KOPT-K1 (cell line): ENCODE results near the gene MICAL3.
"Not testable (repeated sequence)": the region's sequence is repeated elsewhere in the genome, so short reads cannot be mapped to it uniquely, and the experiment has no call there.

Source experiments
- H3K27ac ChIP-seq: fragments of 200-600 bp; sonication (generic); 2 replicates; pipeline ENCODE4 v1.5.1; 2016; ENCODE audit warnings: antibody characterized with exemption, mild to moderate bottlenecking, low read depth, low read length; ENCODE audit not compliant: poor library complexity, severe bottlenecking
- H3K36me3 ChIP-seq: fragments of 200-600 bp; sonication (generic); 2 replicates; pipeline ENCODE4 v1.5.1; 2017; ENCODE audit warnings: antibody characterized with exemption, mild to moderate bottlenecking, low read length, moderate library complexity; ENCODE audit not compliant: insufficient read depth
- H3K9me3 ChIP-seq: fragments of 200-600 bp; sonication (generic); 2 replicates; pipeline ENCODE4 v1.5.1; 2017; ENCODE audit warnings: antibody characterized with exemption, low read length, mild to moderate bottlenecking; ENCODE audit not compliant: insufficient read depth, poor library complexity, severe bottlenecking

Gene MICAL3

GRCh38 chr22:17941471-17942406 is 82.6 kb downstream of the MICAL3 start:
- no peaks in the 10 kb centered on the region for H3K9me3 ChIP-seq
- no peak overlapping the region for H3K27ac ChIP-seq
- H3K36me3 ChIP-seq, result no peaks in the 10 kb centered on the region

DNA sequence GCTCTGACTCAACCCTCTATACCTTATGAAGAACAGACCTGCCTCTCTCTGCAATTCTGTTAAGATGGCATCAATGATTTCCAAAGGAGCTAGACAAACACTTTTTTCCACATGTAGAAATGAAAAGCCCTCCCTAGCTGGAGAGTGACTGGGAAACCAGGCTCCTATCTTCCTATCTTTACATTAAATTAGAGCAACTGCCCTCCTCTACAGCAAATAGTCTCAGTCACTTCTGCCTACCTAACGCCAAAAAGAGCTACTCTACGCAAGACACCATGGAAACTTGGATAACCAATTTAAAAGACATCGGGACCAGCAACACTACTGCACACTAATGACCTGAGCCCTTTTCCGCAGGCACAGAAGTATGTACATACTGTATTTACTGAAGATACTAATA is 84.8 kb downstream of the MICAL3 start:
- Histone ChIP-seq H3K27ac (no peak overlapping the region), H3K9me3 (no peaks in the 10 kb centered on the region), H3K36me3 (no peaks in the 10 kb centered on the region)

GRCh38 chr22:17939011-17939410 is 85.3 kb downstream of the MICAL3 start:
- H3K27ac ChIP-seq, result no peak overlapping the region
- no peaks in the 10 kb centered on the region for H3K9me3 ChIP-seq
- no peaks in the 10 kb centered on the region for H3K36me3 ChIP-seq

DNA sequence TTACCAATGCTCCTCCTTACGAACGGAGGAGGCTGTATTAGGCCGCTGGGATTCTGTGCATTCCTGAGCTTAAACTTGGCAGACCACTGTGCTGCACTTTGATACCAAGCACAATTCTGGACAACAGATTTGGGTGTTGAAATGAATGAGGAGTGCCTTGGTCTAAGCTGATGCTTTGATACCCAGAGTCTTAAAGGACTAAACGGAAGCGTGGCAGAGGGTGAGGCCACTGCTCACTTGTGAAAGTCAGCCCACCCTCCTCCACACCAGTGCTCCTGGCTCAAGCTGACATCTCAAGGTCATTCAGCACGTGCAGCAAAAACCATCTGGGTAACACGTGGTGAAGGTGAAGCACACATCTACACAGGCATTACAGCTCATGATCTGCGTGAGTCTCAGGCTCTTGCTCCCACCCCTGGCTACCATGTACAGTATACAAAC is 85.9 kb downstream of the MICAL3 start:
- Histone ChIP-seq H3K36me3 (no peaks in the 10 kb centered on the region), H3K27ac (no peak overlapping the region), H3K9me3 (no peaks in the 10 kb centered on the region)

- not testable (repeated sequence) for H3K27ac ChIP-seq, H3K9me3 ChIP-seq, H3K36me3 ChIP-seq
These were observed 91.9 kb downstream of the MICAL3 start for GRCh38 chr22:17932457-17932856.

- Histone ChIP-seq H3K27ac (no peak overlapping the region), H3K9me3 (no peaks in the 10 kb centered on the region), H3K36me3 (no peaks in the 10 kb centered on the region)
These were observed 92.9 kb downstream of the MICAL3 start for GRCh38 chr22:17931400-17931825.

GRCh38 chr22:17930455-17931313 is 93.7 kb downstream of the MICAL3 start:
- H3K9me3 ChIP-seq, result no peaks in the 10 kb centered on the region
- H3K36me3 ChIP-seq, result no peaks in the 10 kb centered on the region
- H3K27ac ChIP-seq, result no peak overlapping the region

DNA sequence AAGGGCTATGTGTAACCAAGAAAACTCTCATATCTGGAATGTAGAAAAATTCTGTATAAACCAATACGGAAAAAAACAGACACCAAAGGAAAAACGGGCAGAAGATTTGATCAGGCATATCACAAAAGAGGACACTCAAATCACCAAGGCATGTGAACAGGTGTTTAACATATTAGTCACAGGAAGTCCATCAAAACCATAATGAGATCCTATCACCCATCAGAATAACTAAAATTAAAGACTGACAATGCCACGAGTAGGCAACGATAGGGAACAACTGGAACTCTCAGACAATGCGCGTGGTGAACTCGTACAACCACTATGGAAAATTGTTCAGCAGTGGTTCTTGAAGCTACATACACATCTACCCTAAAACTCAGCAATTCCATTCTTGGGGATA is 94.5 kb downstream of the MICAL3 start:
- no peaks in the 10 kb centered on the region for H3K9me3 ChIP-seq
- no peaks in the 10 kb centered on the region for H3K36me3 ChIP-seq
- H3K27ac ChIP-seq, result no peak overlapping the region

GRCh38 chr22:17928391-17928790 is 96.0 kb downstream of the MICAL3 start:
- Histone ChIP-seq H3K27ac (no peak overlapping the region), H3K9me3 (no peaks in the 10 kb centered on the region), H3K36me3 (no peaks in the 10 kb centered on the region)

DNA sequence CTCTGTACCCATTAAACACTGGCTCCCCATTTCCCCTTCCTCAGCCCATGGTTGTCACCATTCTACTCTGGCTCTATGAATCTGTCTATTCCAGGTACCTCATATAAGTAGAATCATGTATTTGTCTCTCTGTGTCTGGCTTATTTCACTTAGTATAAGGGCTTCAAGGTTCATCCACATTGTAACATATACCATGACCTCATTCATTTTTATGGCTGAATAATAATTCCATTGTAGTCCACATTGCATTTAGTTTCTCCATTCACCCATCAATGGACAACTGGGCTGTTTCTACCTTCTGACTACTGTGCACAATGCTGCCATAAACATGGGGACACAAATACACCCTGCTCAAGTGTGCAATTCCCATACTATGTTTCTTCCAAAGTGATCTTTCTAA is 97.3 kb downstream of the MICAL3 start:
- no peak overlapping the region for H3K27ac ChIP-seq
- no peaks in the 10 kb centered on the region for H3K36me3 ChIP-seq
- H3K9me3 ChIP-seq, result no peaks in the 10 kb centered on the region

GRCh38 chr22:17926516-17926915 is 97.8 kb downstream of the MICAL3 start:
- Histone ChIP-seq H3K9me3 (no peaks in the 10 kb centered on the region), H3K36me3 (no peaks in the 10 kb centered on the region), H3K27ac (no peak overlapping the region)

DNA sequence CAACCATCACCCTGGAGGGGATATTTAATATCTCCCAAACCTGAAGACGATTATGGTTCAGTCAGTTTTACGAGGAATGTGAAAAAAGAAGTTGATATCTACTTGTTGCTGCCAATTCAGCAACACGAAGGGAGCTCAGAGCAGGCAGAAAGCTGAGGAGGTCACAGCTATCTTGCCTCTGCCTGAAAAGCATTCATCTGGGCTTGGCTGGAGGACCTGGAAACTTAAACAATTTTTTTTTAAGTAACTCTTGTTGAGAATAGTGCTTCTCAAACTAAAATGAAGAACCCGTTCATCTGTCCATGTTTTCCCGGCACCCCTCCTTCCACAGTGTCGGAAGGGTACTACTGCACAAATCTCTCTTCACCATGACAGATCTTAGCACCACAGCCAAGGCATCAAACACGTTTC is 98.9 kb downstream of the MICAL3 start:
- H3K36me3 ChIP-seq, result no peaks in the 10 kb centered on the region
- no peak overlapping the region for H3K27ac ChIP-seq
- H3K9me3 ChIP-seq, result no peaks in the 10 kb centered on the region

DNA sequence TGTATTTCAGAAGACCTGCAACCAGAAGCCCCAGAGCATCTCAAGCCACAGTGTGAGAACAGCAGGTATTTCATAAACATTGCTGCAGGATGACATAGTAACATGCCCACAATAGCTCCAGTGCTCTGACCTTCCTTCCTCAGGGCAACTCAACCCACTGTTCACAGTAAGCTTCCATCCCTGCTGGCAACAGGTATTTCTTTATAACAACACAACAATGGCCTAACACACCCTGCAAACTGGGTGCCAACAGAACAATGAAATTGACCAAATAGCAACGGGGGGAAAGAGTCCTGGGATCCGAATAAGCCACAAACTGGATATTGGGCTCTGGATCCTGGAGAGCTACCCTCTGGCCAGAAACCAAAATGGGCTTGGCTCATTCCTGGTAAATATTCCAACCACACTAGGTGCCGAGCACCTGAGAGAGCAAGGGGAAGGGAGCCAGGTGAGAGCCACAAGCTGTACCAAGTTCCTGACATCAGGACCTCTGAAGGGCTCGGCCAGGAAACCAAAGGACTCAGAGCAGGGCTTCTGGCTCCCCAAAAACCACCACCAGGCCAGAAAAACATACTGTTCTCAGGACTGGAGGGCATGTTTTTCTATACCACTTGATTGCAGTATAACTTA is 99.5 kb downstream of the MICAL3 start:
- no peaks in the 10 kb centered on the region for H3K9me3 ChIP-seq
- no peak overlapping the region for H3K27ac ChIP-seq
- no peaks in the 10 kb centered on the region for H3K36me3 ChIP-seq

DNA sequence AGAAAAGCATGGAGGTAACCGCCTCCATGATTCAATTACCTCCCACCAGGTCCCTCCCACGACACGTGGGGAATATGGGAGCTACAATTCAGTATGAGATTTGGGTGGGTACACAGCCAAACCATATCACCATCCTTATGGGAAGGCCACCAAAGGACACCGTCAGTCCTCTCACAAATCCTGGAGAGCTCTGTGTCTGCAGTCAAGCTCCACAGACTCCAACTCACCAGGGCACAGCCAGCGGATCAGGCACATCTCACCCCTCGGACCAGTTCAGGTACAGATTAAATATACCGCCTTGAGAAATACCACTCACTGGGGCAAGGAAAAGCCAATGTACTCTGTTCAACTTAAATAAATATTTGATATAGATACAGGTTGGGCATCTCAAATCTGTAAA is 100.3 kb downstream of the MICAL3 start:
- no peak overlapping the region for H3K27ac ChIP-seq
- no peaks in the 10 kb centered on the region for H3K9me3 ChIP-seq
- no peaks in the 10 kb centered on the region for H3K36me3 ChIP-seq
